Daoy (cell line): ENCODE data around the gene KCTD6. TPM values are rescaled to one million over a fixed set of nuclear protein-coding genes. Genes with fewer than 3 reads are reported as not detected.
"Not testable (repeated sequence)": the region's sequence is repeated elsewhere in the genome, so short reads cannot be mapped to it uniquely, and the experiment has no call there.

Experiments used
- DNase-seq: peaks from one replicate; pipeline ENCODE4 v3.0.0-alpha.2; 2015; ENCODE audit warnings: low read depth
- total RNA-seq: library from RNA; depleted of rRNA; stranded (reverse); fragments of >200 nt; shearing (Covaris generic); gene quantifications from 2 replicates; pipeline ENCODE4 v1.2.3, GENCODE V29; 2014

KCTD6 gene
- total RNA-seq, 1 experiment from 2014 or later: 3.5 TPM

GRCh38 chr3:58524326-58524888 lies 32.5 kb downstream of the KCTD6 start:
- no peak for DNase-seq

- peak; percentile 85 for DNase-seq
These were observed 34.6 kb downstream of the KCTD6 start for GRCh38 chr3:58526515-58526957.

GRCh38 chr3:58527440-58527839 lies 35.5 kb downstream of the KCTD6 start:
- not testable (repeated sequence) for DNase-seq

GRCh38 chr3:58528629-58529028 lies 36.7 kb downstream of the KCTD6 start:
- peak; percentile 71 for DNase-seq

- peak; percentile 35 for DNase-seq
These were observed 37.8 kb downstream of the KCTD6 start for GRCh38 chr3:58529516-58530353.

GRCh38 chr3:58530354-58530865 lies 38.5 kb downstream of the KCTD6 start:
- DNase-seq: no peak

- DNase-seq: no peak
These were observed 39.7 kb downstream of the KCTD6 start for GRCh38 chr3:58531555-58531954.

GRCh38 chr3:58531956-58532355 lies 40.1 kb downstream of the KCTD6 start:
- no peak for DNase-seq

- DNase-seq: peak; percentile 74
These were observed 40.9 kb downstream of the KCTD6 start for GRCh38 chr3:58532794-58533220.

- DNase-seq: no peak
These were observed 42.9 kb downstream of the KCTD6 start for GRCh38 chr3:58534592-58535494.

GRCh38 chr3:58535531-58536500 lies 43.9 kb downstream of the KCTD6 start:
- DNase-seq: peak; percentile 23

GRCh38 chr3:58536501-58537411 lies 44.9 kb downstream of the KCTD6 start, which contains the start of gene ACOX2:
ACOX2 (minus strand) TSS chr3:58537190; CDS start chr3:58535106, 2,084 bp downstream.
- no peak for DNase-seq

GRCh38 chr3:58537412-58538301 lies 45.8 kb downstream of the KCTD6 start:
- no peak for DNase-seq

GRCh38 chr3:58539626-58540025 lies 47.7 kb downstream of the KCTD6 start:
- DNase-seq: no peak

- DNase-seq: no peak
These were observed 48.4 kb downstream of the KCTD6 start for GRCh38 chr3:58540176-58540858.

GRCh38 chr3:58544541-58544940 lies 52.6 kb downstream of the KCTD6 start:
- DNase-seq: no peak

- no peak for DNase-seq
These were observed 59.8 kb downstream of the KCTD6 start for GRCh38 chr3:58551636-58552180.
